GM21447 (cell line): ENCODE data around the gene ERC2.
A peak's percentile ranks its signal among the peaks of the same experiment; 100 is the strongest.

ENCODE experiments used
- ATAC-seq: cut with Tn5 transposase; IDR thresholded peaks from one replicate; pipeline ENCODE4 v1.9.1; 2021; ENCODE audit not compliant: unreplicated experiment

Gene ERC2

DNA sequence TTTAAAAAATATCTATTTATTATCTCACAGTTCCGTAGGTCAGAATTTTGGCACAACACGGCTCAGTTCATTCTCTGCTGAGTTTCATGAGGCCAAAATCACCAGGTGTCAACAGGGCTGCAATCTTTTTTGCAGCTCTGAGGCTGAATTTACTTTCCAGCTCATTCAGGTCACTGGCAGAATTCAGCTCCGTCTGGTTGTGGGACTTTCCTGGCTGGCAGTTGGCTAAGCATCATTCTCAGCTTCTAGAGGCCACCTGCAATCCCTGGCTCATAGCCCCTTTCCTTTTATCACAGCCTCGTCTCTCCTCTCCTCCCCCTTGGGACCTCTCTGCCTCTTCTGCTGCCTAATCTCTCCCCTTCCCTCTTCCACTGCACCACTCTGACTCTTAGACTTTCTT, 807.1 kb downstream of the ERC2 start:
- ATAC-seq = no peak

DNA sequence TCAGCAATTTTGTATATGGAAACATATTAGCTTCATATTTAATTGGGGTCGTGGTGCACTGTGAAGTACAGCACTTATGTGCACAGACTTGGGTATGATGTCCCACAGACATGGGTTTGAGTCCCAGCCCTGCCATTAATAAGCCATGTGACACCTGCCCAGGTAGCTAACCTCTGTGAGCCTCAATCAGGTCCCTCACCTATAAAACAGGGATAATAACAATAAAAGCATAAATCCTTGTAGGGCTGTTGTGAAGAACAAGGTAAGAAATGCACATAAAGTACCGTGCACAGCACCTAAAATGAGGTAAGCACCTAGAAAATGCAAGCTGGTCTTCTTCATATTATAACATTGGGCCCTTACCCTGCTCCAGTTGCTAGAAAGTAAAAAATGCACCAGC, 807.6 kb downstream of the ERC2 start:
- ATAC-seq = no peak

DNA sequence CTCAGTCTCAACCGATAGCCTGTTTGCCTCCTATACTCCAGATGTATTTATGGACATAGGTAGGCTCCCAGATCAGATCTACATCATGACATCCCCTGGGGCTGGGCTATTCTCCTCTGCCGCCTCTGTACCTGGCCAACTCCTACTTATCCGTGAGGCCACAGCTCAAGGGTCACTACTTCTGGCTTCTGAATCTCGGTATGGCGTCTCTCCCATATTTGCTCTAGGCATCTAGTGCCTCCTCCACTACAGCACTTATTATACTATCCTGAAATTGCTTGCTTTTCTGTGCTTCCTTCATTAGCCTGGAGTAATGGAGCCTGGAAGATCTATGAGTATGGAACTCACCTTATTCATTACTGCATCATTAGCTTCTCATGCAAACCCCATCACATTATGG, 808.6 kb downstream of the ERC2 start:
- ATAC-seq = no peak

DNA sequence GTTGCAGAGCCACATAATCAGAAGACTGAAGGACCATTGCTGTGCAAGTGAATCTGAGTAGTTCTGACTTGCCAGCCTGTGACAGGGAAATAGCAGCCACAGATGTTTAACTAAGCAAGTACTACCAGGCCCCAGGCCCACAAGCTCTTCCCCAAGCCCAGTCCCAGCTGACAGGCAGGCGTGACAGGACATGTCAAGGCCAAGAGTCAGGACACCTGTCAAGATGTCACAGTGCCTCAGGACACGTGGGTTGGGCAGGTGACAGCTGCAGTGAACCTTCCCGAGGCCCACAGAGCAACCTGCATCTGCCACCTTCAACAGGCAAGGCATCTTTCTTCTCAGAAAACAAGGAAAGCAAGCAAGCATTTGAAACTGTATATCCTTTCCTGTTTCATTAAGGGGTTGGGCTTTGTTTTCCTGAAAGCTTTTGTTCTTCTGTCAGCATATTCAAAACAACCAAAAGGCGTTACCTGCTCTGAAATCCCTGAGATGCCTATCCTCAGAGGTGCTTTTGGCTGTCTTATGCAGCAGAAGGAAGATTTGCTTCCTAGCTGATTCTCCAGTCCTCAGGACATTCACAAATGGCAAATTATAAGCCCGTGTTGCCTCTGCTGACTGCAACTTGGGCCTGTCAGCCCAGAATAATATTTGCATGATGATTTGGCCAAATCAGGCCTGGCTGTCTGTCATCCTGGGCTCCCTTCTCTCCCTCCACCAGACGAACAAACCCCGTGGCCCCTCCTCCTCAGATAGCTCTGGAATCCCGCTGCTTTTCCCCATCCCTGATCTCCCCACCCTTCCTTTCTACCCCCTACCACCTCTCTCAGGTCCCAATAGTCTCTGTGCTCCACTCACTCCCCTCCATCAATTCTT, 809.3 kb downstream of the ERC2 start:
- no peak for ATAC-seq

DNA sequence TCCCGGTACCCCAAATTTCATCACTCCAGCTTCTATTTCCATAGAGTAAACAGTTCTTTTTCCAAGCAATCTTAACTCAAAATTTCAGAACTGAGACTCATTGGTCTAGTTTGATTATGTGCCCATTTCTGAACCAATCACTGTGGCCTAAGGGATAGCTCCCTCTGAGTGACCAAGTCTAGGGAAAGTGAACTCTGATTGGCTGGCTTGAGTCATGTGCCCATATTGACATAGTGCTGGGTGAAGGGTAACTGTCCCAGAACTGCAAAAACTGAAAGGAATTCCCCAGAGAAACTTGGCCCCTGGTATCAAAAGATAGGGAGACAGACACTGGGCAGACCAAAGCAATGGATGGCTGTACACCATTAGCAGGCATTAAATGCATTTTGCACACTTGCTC, 810.0 kb downstream of the ERC2 start:
- ATAC-seq = no peak

DNA sequence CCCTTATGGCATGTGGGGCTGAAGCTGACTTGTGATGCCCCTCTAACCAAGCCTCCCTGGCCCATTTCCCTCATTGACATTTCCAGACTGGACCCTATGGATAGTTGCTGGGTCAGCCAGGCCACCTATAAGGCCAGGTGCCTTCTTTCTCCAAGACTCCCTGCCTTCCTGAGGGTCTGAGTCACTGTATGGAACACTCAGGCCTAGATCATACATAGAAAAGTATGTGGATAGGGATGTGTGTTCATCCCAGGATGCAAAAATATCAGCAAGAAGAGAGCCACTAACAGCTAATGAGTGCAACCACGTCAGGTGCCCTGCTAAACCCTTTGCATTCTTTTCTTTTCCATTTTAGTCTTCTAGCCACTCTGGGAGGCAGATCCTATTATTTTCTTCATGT, 812.7 kb downstream of the ERC2 start:
- no peak for ATAC-seq

DNA sequence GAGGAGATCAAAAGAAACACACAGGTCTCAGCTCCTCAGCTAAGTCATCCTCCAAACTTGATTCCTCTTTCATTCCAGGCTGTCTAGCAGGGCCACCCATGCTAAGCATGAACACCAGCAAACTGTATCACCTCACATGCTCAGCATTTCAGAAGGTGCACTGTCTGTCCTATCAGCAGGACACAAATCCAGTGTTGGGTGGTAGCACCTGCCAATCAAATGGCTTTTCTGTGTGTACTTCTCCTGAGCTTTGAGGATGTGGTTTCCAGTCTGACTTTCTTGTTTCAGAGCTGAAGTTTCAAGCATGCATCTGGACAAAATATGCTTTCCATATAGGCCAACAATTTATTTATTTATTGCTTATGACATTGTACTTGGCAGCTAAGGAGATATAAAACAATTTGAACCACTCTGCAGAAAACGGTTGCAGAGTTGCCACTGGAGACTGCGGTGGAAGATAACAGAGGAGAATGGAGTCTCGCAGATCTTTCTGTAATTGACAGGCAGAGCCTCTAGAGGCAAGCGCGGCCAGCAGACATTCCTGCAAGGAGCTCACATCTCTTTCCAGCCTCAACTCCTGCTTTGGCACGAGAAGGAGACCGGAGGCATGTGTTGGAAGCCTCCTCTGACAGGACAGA, 814.0 kb downstream of the ERC2 start:
- peak; percentile 94 for ATAC-seq

DNA sequence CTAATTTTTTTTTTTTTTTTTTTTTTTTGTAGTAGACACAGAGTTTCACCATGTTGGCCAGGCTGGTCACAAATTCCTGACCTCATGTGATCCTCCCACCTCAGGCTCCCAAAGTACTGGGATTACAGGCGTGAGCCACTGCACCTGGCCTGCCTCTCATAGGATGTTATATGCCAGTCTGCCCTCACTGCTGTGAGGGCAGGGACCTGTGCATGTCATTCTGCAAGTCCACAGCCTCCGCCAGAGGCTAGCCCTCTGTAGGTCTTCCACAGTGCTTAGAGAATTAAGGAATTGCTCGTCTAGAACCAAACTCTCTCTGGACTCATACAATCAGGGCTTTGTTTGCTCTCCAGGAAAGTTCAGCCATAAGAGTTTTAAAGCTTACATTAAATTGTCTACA, 817.3 kb downstream of the ERC2 start:
- ATAC-seq = no peak

DNA sequence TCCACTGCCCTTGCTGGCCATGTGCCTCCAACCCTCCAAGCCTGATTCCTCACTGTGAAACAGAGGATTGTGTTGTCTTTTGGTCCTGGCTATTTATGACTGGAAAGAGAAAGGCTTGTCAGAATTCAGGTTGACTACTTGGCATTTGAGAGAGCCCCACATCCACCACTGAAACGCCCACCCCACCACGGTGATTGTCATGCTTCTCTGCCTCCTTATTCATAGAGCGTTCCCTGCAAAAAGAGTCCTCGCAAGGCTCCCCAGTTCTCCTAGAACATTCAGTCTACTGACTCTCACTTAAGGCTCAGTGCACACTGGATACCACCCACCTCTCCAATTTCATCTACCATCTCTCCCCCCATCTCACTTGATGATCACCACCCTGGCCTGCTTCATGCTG, 818.3 kb downstream of the ERC2 start:
- ATAC-seq = no peak

DNA sequence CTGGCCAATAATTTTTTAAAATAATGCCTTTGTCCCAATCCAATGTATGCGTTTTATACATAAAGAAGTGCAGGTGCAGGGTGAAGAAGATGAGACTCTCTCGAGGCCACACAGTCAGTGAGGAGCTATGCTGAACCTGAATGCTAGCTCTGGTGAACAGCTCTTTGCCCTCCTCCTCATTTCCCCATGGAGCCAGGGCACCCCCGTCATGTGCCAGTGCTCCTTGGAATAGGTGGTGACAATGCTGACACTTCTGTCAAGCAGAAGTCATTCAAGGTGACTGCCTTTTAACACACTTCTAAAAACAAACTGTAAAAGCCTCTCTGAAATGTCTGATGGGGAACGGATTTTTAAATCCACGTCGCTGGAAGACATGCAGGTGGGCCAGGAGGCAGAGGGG, 818.7 kb downstream of the ERC2 start:
- no peak for ATAC-seq

DNA sequence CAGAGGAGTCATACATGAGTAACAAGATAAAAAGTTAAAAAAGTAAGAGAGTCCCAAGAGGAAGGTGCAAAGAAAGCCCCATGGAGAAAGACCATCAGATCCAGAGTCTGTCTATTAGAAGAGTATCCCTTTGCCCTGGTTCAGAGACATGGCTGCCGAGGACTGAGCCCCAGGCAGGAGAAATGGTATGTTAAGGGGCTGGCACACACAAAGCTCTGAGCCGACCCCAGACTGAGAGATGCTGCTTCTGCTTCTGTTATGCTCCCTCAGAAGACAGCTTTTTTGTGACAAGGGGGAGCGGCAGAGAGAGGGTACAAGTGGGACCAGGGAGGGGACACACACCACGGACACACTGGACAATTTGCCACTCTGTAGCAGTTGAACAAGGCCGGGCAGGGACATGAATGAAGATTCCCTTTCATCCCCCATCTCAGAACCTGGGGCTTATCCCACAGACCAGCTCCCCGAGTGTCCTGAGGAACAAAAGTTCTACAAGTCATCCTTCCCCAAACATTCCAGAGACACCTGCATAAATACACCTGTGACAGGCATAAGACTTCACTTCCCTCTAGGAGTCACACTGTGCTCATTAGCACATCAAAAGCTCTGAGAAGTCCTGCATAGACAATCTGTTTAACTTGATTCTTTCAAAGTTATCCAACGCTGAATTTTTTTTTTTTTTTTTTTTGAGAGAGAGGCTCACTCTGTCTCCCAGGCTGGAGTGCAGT, 819.5 kb downstream of the ERC2 start:
- no peak for ATAC-seq

DNA sequence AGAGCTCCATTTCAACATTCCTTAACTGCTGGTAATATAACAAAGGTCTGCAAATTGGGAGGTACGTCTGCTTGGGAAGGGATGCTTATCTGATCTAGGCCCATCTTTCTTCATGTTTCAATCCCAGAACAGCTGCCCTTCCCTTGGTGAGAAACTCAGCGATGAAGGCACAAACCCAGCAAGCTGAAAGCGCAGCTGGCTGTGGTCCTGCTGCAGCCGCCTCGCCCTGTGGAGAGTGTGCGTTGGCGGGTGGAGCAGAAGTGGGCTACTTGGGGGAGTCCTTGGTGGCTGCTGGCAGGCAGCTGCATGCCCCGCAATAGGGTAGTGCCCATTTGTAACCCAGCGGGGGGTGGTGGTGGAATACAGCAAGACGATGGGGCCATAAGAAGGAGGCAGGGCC, 820.6 kb downstream of the ERC2 start:
- no peak for ATAC-seq

DNA sequence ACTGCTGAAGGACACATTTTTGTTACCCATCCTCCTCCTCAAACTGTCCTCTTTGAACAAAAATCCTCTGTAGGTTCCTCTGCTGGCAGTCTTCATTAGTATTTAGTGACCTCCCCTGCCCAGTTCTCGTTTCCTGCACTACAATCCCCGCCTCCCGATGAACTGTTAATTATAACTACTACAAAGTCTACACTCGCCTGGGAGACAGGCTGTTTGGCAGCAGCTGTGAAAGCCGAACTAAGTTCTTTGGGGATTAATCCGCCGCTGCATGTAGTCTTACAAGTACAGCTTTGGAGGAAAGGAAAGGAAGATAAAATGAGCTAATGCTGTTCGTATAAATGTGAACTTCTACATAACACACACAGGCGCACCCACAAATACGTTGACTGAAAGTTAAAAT, 821.2 kb downstream of the ERC2 start:
- no peak for ATAC-seq

DNA sequence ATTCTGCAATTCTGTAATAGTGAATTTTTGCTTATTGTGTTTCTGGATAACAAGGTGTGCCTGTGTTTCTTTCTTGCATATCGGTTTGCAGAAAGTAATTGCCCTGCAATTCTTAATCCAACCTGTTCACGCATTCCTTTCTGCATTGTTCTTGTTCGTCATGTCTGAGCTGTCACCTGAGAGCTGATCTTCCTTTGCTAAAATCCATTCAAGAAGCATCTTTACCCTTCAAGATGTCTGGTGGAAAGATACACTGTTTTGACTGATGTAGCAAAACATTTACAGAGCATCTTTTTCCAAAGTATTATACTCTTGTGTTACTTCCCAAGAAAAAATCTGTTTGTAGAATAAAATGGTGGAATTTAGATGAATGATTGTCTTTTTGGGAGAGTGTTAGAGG, 822.1 kb downstream of the ERC2 start:
- no peak for ATAC-seq

DNA sequence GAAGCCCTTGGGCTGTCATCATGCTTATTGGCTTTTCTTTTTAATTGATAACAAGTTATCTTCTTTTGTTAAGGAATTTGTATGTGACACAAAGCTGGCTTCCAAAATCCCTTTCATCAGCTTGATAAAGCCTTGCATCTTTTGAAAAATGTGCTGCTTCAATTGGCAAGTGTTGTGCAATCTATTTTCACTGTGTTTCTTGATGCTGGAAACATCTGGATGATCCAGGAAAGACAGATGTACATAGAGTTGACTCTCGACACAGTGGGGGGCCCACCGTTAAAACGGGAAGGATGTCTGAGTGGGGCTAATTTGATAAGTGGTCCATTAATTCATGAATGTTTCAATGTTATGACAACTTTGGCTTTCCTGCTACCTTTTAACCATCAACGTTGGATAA, 822.8 kb downstream of the ERC2 start:
- ATAC-seq = no peak

DNA sequence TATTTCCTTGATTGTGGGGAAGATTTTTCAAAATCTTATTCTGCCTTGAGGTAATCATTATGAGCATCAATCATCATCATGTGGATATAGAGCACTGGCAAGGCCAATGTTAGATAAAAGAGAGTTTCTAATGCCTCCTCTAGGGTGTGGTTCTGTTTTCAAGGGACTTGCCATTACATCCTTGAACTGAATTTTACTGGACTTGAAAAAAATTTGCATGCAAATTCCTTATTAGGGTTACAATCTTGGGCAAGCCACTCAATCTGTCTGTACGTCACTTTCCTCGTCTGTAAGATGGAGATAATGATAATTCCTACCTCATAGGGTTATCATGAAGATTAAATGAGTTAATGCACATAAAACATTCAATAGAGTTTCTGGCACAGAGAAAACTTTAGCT, 825.0 kb downstream of the ERC2 start:
- ATAC-seq = no peak

DNA sequence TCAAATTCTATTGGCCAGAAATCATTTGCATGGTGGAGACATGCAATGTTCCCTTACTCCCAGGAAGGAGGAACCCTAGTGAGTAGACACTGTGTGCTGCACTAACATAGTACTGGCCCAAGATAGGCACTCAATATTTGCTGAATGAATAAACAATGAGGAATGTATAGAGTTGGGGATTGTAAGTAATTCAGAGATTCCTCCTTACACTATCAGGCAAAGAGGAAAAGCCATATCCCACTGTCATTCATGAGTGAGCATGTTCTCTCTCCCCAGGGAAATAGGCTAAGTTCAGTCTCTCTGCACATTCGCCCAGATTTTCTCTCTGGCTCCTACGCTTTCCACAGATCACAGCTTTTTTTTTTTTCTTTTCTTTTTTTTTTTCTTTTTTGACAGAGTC, 826.3 kb downstream of the ERC2 start:
- no peak for ATAC-seq

DNA sequence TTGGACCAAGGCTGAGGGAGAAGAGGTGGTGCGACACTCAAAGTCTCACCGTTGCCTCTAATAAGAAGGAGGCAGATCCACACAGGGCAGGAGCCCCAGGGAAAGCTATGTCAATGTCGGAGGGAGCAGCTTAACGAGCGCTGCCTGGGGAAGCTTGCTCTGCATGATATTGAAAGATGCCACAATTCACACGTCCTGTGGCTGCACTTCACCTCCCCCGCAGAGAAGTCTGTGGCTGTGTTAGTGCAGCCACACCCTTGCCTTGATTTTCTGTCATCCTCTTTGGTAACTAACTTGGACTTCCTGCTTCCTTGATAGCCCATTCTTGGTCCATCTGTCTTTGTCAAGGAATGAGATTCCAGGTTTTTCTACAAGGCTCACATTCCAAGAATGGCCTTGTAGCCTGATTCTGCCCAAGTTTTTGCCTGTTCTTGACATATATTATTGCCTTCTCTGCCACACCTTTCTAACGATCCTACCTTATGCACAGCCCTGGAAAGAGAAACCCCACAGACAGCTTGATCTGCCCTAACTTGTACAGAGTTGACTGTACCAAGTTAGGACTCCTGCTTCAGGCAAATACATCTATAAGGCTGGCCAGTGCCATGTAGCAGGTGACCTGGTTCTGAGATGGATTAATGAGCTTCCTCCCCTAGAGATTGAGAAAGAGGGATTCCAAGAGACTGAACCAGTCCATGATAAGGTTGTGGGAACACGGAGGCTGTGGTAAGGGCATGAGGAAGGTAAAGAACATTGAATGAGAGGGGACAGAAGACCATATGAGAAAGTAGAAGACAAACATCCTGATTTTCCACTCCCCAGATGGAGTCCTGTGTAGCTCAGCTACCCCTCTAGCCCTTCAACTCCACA, 828.1 kb downstream of the ERC2 start:
- no peak for ATAC-seq

DNA sequence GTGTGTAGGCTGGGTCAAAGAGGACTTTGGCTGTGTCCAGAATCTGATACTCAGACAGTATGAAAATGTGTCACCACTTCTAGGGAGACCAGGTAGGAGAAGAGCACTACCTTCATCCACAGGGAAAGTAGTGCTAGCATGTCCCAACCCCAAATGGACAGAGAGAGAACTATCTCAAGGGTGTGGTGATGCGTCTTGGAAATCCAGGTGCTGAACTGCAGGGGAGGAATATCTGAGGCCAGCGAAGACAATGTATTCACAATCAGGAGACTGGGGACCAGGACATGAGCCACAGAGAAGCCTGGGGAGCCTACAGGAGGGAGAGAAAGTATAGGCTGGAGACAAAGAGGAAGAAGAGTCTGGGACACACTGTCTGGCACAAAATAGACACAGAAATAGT, 829.1 kb downstream of the ERC2 start:
- ATAC-seq = no peak

DNA sequence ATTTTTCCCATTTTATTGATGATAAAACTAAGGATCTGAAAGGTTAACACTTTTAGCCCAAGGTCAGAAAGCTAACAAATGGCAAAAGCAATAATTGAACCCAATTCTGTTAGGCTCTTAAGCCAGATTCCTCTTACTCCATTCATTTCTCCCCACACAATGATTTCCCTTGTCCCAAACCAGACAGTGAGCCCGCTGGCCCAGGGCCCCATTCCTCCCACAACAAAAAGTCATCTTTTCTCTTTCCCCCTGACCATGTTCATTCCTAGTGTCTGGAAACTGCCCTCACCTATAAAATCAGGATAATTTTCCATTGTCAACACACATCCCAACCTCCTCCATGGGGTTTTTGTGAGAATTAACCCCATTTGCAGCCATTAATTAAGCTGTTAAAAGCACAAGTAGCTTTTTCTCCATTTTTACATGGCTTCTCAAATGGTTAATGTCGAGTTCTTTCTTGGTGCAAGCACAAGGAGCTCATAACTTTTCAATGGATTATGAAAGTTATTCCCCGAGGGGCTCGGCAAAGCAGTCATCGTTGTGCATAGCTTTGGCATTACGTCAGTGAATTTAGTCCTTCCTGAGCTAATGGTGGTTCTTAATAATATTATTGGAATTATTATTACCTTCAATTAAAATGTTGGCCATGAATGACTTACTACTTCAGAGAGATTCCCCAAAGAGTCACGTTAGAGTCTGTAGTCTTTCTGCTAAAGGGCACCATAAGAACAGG, 830.2 kb downstream of the ERC2 start:
- no peak for ATAC-seq
